HG03571 (cell line): Measurements from ENCODE around the gene WWOX.

Experiments used
- ATAC-seq: cut with Tn5 transposase; IDR thresholded peaks from one replicate; pipeline ENCODE4 v1.9.1; 2021; ENCODE audit not compliant: unreplicated experiment

WWOX gene

GRCh38 chr16:78140818-78141466, 41.5 kb downstream of the WWOX start:
- no peak for ATAC-seq

- no peak for ATAC-seq
Measured at GRCh38 chr16:78142788-78143187, 43.3 kb downstream of the WWOX start.

GRCh38 chr16:78146807-78147206, 47.4 kb downstream of the WWOX start:
- no peak for ATAC-seq

GRCh38 chr16:78147911-78148401, 48.5 kb downstream of the WWOX start:
- ATAC-seq = no peak

GRCh38 chr16:78150233-78150632, 50.8 kb downstream of the WWOX start:
- no peak for ATAC-seq

- no peak for ATAC-seq
Measured at GRCh38 chr16:78154729-78155461, 55.4 kb downstream of the WWOX start.

GRCh38 chr16:78155791-78156345, 56.4 kb downstream of the WWOX start:
- no peak for ATAC-seq

GRCh38 chr16:78161023-78161729, 61.7 kb downstream of the WWOX start:
- ATAC-seq = no peak

GRCh38 chr16:78163772-78164670, 64.6 kb downstream of the WWOX start:
- ATAC-seq = no peak

- ATAC-seq = no peak
Measured at GRCh38 chr16:78170494-78170933, 71.1 kb downstream of the WWOX start.

GRCh38 chr16:78175287-78175686, 75.8 kb downstream of the WWOX start:
- ATAC-seq = no peak

- ATAC-seq = no peak
Measured at GRCh38 chr16:78176435-78176834, 77.0 kb downstream of the WWOX start.

GRCh38 chr16:78177218-78177617, 77.8 kb downstream of the WWOX start:
- ATAC-seq = no peak

- no peak for ATAC-seq
Measured at GRCh38 chr16:78177987-78178386, 78.5 kb downstream of the WWOX start.

GRCh38 chr16:78179666-78180065, 80.2 kb downstream of the WWOX start:
- no peak for ATAC-seq

GRCh38 chr16:78180349-78180748, 80.9 kb downstream of the WWOX start:
- no peak for ATAC-seq

GRCh38 chr16:78183437-78184237, 84.2 kb downstream of the WWOX start:
- no peak for ATAC-seq

GRCh38 chr16:78184238-78185183, 85.1 kb downstream of the WWOX start:
- ATAC-seq = no peak

GRCh38 chr16:78189121-78189520, 89.7 kb downstream of the WWOX start:
- ATAC-seq = no peak
